Subcutaneous abdominal adipose tissue (tissue), 5 donors: ENCODE results near the gene MAPRE3.

Experiments
- H3K27ac ChIP-seq: one replicate; pipeline ENCODE4 v1.7.0; 2013; ENCODE audit warnings: low read depth, mild to moderate bottlenecking, inconsistent platforms, low read length, moderate library complexity
- H3K27me3 ChIP-seq, 5 donors: one replicate each; pipeline ENCODE4 v1.7.0; 2013; ENCODE audit warnings: low read length in 5 of 5, inconsistent platforms in 1 of 5; ENCODE audit not compliant: control insufficient read depth in 5 of 5, insufficient read depth in 4 of 5
- H3K36me3 ChIP-seq, 5 donors: one replicate each; pipeline ENCODE4 v1.7.0; 2013; ENCODE audit warnings: low read length in 5 of 5; ENCODE audit not compliant: control insufficient read depth in 5 of 5, insufficient read depth in 5 of 5
- H3K4me1 ChIP-seq, 5 donors: one replicate each; pipeline ENCODE4 v1.7.0; 2013; ENCODE audit warnings: low read length in 5 of 5, mild to moderate bottlenecking in 3 of 5, moderate library complexity in 1 of 5; ENCODE audit not compliant: control insufficient read depth in 5 of 5, insufficient read depth in 5 of 5
- H3K4me3 ChIP-seq, 5 donors: one replicate each; pipeline ENCODE4 v1.7.0; 2013; ENCODE audit warnings: low read length in 5 of 5, low read depth in 1 of 5
- H3K9ac ChIP-seq, 5 donors: one replicate each; pipeline ENCODE4 v1.7.0; 2013; ENCODE audit warnings: low read length in 5 of 5, mild to moderate bottlenecking in 4 of 5, moderate library complexity in 3 of 5
- H3K9me3 ChIP-seq, 5 donors: one replicate each; pipeline ENCODE4 v1.7.0; 2013; ENCODE audit warnings: low read length in 5 of 5; ENCODE audit not compliant: control insufficient read depth in 5 of 5
- donor health status: healthy.
- donor health status: healthy.
- donor health status: healthy.
- donor health status: healthy.
- donor health status: healthy.

MAPRE3 gene

DNA sequence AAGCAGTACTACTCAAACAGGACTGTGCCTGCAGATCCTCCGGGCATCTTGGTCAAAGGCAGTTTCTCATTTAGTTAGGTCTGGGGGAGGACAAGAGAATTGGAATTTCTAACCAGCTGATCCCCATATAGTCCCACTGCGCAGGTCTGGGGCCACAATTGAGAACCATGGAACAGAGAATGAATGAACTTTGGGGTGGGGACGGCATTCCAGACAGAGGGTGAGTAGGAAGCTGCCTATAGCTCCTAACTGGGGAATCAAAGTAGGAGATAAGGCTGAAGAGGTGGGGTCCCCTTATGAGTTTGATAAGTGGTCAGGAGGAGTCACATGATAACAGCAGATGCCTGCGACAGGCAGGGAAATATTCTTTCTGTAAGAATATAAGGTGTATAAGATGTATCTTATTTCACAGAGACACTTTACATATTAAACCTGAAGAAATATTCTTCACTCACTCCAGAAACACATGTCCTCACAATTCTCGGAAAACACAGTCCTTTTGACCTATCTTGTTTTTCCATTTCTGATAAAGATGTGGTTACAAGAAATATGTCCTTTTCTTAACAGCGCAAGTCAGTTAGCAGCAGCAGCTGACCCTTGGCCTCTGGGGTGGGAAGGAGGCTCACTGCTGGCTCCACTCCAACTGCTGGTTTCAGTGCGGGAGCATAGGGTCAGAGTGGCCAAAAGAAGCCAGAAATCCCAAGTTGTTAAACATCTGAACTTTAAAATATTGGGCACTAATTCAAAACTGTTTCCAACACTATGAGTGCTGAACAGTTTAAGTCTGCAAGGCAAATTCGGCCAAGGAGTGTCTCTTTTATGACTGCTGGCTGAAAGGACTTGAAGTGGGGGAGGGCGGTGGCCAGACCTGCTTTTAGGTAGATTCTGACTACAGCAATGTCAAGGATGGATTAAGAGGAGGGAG lies 49.8 kb downstream of the MAPRE3 start:
- Histone ChIP-seq H3K36me3 (peaks cover 0 to 28% (median 20%) of the 10 kb centered on the region in 5 donors), H3K4me3 (peak overlapping the region in 1 of 5 donors; percentile 37), H3K4me1 (peaks cover 18 to 67% (median 58%) of the 10 kb centered on the region in 5 donors), H3K9ac (peak overlapping the region; percentile 25 to 69 (median 48)), H3K27me3 (no peaks in the 10 kb centered on the region), H3K9me3 (no peaks in the 10 kb centered on the region), H3K27ac (peak overlapping the region; percentile 78)

DNA sequence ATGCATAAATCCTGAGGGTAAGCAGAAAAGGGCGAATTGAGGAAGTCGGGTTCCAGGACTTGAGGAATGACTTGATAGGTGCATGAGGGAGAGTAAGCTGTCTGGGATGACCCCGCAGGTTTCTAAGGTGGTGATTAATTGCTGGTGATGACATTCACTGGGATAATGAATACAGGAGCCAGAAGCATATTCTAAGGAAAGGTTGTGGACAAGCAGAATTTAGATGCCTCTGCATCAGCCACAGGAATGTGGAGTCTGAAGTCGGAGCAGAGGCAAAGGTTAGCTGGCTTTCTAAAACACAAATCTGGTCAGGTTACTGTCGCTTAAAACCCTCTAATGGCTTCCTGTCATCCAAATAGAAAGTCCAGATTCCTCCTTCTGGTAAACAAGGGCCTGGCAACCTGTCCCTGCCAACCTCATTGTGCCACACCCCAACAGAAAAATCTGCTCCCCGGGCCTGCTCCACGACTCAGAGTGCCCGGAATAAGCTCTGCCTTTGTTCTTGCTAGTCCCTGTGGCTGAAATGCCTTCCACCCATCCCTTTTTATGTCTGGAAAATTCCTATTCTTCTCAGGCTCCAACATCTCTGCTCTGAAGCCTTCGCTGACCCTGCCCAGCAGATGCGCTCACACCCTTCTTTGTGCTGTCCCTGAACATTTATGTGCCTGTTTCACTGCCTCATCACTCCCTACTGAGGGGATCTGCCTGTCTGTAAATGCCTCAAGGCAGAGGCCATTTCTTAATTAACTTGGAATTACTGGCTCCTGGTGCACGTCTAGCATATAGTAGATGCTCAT lies 51.0 kb downstream of the MAPRE3 start:
- no peaks in the 10 kb centered on the region for H3K27me3 ChIP-seq
- no peak overlapping the region for H3K4me3 ChIP-seq
- no peaks in the 10 kb centered on the region for H3K9me3 ChIP-seq
- H3K4me1 ChIP-seq = peaks cover 15 to 56% (median 49%) of the 10 kb centered on the region in 5 donors
- peak overlapping the region; percentile 78 for H3K27ac ChIP-seq
- peak overlapping the region in 3 of 5 donors; percentile 17 to 30 (median 23) for H3K9ac ChIP-seq
- peaks cover 0 to 41% (median 33%) of the 10 kb centered on the region in 5 donors for H3K36me3 ChIP-seq

DNA sequence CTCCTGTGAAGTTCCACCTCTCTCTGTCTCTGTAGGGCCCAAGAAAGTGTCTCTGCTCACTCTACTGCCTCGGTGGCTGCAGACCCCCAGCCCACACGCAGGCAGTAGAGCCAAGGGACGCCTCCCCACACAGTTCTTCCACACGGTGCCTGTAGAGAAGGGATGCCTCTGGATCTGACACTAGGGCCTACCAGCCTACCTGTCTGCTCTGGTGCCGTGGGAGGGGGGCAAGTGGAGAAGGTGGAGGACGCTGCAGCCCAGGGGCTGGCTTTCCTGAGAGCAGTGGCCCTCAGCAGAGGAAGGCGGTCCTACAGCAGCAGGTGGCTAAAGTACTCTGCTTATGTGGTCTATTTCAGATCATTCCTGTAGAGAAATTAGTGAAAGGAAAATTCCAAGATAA lies 53.3 kb downstream of the MAPRE3 start:
- H3K27ac ChIP-seq = no peak overlapping the region

DNA sequence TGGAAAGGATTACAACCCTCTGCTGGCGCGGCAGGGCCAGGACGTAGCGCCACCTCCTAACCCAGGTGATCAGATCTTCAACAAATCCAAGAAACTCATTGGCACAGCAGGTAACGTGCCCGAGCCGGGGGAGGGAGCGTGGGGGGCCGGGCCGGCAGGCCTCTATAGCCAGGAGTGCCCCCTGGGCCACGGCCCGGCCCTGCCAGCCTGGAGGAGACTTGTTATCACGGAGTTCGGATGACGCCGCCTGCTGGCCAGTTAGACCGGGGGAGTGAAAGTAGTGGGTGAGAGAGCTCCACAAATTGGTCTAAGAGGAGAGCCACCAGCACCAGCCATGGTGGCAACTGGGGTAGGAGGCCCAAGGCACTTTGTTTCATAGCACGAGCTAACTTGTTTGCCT lies 53.8 kb downstream of the MAPRE3 start:
- Histone ChIP-seq H3K27ac (no peak overlapping the region), H3K9ac (no peak overlapping the region), H3K9me3 (no peaks in the 10 kb centered on the region), H3K27me3 (no peaks in the 10 kb centered on the region), H3K4me1 (peaks cover 11 to 31% (median 28%) of the 10 kb centered on the region in 5 donors), H3K4me3 (no peak overlapping the region), H3K36me3 (peaks cover 0 to 63% (median 49%) of the 10 kb centered on the region in 5 donors)

More for the DNA sequence above, 53.3 kb downstream of the MAPRE3 start:
- Histone ChIP-seq H3K9me3 (no peaks in the 10 kb centered on the region), H3K27me3 (no peaks in the 10 kb centered on the region), H3K9ac (no peak overlapping the region), H3K36me3 (peaks cover 0 to 60% (median 49%) of the 10 kb centered on the region in 5 donors), H3K4me3 (no peak overlapping the region), H3K4me1 (peaks cover 11 to 34% (median 28%) of the 10 kb centered on the region in 5 donors)

DNA sequence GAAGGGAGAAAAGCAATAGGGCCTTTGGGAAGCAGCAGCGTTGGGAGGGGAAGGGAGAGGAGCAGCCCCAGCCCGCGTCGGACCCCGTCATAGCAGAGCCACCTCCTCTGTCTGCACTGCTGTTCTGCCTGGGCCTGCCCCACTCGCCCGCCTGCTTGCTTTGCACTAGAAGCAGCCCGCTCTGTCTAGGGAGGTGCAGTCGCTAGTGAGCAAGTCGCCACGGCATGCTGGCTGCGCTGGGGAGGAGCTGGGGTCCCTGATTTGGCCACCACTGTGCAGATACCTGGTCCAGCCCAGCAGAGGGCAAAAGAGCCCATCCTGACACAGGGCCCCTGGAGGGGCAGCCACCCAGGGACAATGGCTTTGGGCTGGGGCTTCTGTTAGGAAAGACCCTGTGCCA lies 54.4 kb downstream of the MAPRE3 start:
- no peak overlapping the region for H3K4me3 ChIP-seq
- H3K36me3 ChIP-seq = peaks cover 0 to 69% (median 49%) of the 10 kb centered on the region in 5 donors
- no peak overlapping the region for H3K9ac ChIP-seq
- no peaks in the 10 kb centered on the region for H3K27me3 ChIP-seq
- no peaks in the 10 kb centered on the region for H3K9me3 ChIP-seq
- H3K27ac ChIP-seq = no peak overlapping the region
- peaks cover 7 to 25% (median 22%) of the 10 kb centered on the region in 5 donors for H3K4me1 ChIP-seq

GRCh38 chr2:27025281-27025800 lies 54.9 kb downstream of the MAPRE3 start:
- H3K9ac ChIP-seq = no peak overlapping the region
- H3K27me3 ChIP-seq = no peaks in the 10 kb centered on the region
- peaks cover 1 to 25% (median 22%) of the 10 kb centered on the region in 5 donors for H3K4me1 ChIP-seq
- no peak overlapping the region for H3K27ac ChIP-seq
- H3K36me3 ChIP-seq = peaks cover 0 to 70% (median 49%) of the 10 kb centered on the region in 5 donors
- H3K4me3 ChIP-seq = no peak overlapping the region
- H3K9me3 ChIP-seq = no peaks in the 10 kb centered on the region

DNA sequence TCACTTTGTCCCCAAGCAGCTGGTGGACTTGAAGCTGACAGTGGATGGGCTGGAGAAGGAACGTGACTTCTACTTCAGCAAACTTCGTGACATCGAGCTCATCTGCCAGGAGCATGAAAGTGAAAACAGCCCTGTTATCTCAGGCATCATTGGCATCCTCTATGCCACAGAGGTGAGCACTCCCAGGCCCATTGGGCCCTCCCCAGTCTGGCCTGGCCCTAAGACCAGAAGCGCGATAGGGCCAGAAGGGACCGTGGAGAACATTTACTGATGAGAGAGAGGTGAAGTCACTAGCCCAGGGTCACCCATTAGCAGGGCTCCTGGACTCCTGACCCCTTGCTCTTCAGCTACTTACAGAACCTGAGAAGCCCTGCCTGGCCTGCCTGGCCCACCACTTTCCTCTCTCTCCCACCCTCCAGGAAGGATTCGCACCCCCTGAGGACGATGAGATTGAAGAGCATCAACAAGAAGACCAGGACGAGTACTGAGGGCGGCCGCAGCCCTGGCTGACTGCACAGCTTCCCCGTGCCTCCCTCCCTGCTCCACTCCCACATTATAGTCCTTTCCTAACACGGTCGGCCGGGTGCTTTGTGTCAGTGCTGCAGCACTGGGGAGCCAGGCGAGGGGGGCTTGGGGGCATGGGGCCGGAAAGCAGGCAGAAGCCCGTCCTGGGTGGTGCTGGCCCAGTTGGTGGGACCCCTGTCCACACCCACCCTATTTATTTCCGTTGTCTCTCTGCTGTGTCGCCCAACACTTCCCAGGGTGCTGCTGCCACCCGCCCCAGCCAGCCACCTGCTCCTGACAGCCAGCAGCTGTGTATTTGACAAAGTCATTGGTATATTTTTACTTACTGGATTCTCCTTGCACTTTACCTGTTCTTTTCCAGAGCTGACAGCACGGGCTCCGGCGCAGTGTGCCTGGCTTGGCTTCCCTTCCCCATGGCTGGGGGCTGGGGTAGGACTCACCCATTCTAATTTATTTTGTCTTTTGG lies 55.7 kb downstream of the MAPRE3 start:
- Histone ChIP-seq H3K4me3 (no peak overlapping the region), H3K27me3 (no peaks in the 10 kb centered on the region), H3K9me3 (no peaks in the 10 kb centered on the region), H3K27ac (no peak overlapping the region), H3K36me3 (peaks cover 0 to 70% (median 49%) of the 10 kb centered on the region in 5 donors), H3K9ac (no peak overlapping the region), H3K4me1 (peaks cover 0 to 21% (median 14%) of the 10 kb centered on the region in 5 donors)

DNA sequence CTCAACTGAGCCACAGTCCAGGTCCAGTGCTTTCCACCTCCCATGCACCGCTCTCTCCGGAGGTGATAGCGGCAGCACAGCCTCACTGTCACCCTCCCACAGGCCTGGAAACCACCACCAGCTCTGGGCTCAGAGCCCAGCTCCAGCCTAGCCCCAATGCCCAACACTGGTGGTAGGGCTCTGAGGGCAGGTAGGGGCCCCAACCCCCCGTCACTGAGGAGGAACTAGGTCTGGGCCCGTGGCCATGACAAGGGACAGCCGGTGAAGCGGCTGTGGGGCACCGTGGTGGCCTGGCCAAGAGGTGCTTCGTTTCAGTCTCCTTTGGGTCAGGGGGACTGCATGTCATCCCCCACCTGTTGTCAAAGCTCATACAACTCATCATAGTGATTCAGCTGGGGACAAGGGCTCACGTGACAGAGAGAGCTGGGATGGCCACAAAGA lies 56.8 kb downstream of the MAPRE3 start:
- no peaks in the 10 kb centered on the region for H3K27me3 ChIP-seq
- H3K27ac ChIP-seq = no peak overlapping the region
- H3K36me3 ChIP-seq = peaks cover 0 to 68% (median 48%) of the 10 kb centered on the region in 5 donors
- no peak overlapping the region for H3K9ac ChIP-seq
- no peak overlapping the region for H3K4me3 ChIP-seq
- H3K4me1 ChIP-seq = peaks cover 0 to 16% (median 9%) of the 10 kb centered on the region in 5 donors
- no peaks in the 10 kb centered on the region for H3K9me3 ChIP-seq

DNA sequence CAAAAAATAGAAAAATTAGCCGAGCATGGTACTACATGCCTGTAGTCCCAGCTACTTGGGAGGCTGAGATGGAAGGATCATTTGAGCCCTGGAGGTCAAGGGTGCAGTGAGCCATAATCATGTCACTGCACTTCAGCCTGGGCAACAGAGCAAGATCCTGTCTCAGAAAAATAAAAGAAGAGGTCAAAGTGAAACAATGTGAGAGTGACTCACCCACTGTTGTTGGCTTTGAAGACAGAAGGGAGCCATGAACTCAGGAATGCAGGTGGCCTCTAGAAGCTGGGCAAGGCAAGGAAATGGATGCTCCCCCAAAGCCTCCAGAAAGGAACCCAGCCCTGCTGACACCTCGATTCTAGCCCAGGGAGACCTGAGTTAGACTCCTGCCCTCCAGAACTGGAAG lies 58.6 kb downstream of the MAPRE3 start:
- H3K36me3 ChIP-seq = peaks cover 0 to 51% (median 31%) of the 10 kb centered on the region in 5 donors
- H3K4me1 ChIP-seq = peaks cover 0 to 30% (median 24%) of the 10 kb centered on the region in 5 donors
- no peak overlapping the region for H3K9ac ChIP-seq
- no peaks in the 10 kb centered on the region for H3K9me3 ChIP-seq
- H3K27ac ChIP-seq = no peak overlapping the region
- H3K27me3 ChIP-seq = no peaks in the 10 kb centered on the region
- H3K4me3 ChIP-seq = no peak overlapping the region
